Fibroblast of lung (primary cell): ENCODE results near the gene GMPR. TPM values are rescaled to one million over a fixed set of nuclear protein-coding genes. Genes with fewer than 3 reads are reported as not detected.

ENCODE experiments used
- DNase-seq, 2 donors: peaks; one replicate each; pipeline versions ENCODE4 v3.0.0 to v3.0.0-alpha.2; 2010; ENCODE audit warnings: low read depth in 2 of 2
- H2AFZ ChIP-seq: 2 replicates; pipeline ENCODE4 v1.5.1; 2012; ENCODE audit warnings: low read length, control low read depth, inconsistent platforms
- H3K27ac ChIP-seq: 2 replicates; pipeline ENCODE4 v1.5.1; 2011; ENCODE audit warnings: low read length, control low read depth; ENCODE audit not compliant: insufficient read depth
- H3K27me3 ChIP-seq: 2 replicates; pipeline ENCODE4 v1.5.1; 2011; ENCODE audit warnings: mild to moderate bottlenecking, low read length; ENCODE audit not compliant: control insufficient read depth, insufficient read depth
- H3K36me3 ChIP-seq: 2 replicates; pipeline ENCODE4 v1.5.1; 2011; ENCODE audit warnings: low read length; ENCODE audit not compliant: control insufficient read depth, insufficient read depth
- H3K4me1 ChIP-seq: 2 replicates; pipeline ENCODE4 v1.5.1; 2011; ENCODE audit warnings: low read length; ENCODE audit not compliant: control insufficient read depth, insufficient read depth; ENCODE audit errors: extremely low read depth
- H3K4me2 ChIP-seq: 2 replicates; pipeline ENCODE4 v1.5.1; 2011; ENCODE audit warnings: low read length, control low read depth; ENCODE audit not compliant: insufficient read depth; ENCODE audit errors: extremely low read depth
- H3K4me3 ChIP-seq, 4 experiments: fragments of 200-600 bp in 1 of 4; sonication (generic) in 1 of 4; replicated peaks in 1 of 4; 2 replicates each; pipeline ENCODE4 v1.5.1; 2011 to 2016; ENCODE audit warnings: low read length in 4 of 4, low read depth in 3 of 4, mild to moderate bottlenecking in 3 of 4, control low read depth in 2 of 4, inconsistent platforms in 1 of 4, mixed read lengths in 1 of 4; ENCODE audit not compliant: insufficient read depth in 1 of 4; ENCODE audit errors: control extremely low read depth in 1 of 4
- H3K79me2 ChIP-seq: 2 replicates; pipeline ENCODE4 v1.5.1; 2012; ENCODE audit warnings: mild to moderate bottlenecking, low read length, inconsistent platforms; ENCODE audit not compliant: control insufficient read depth, insufficient read depth
- H3K9ac ChIP-seq: 2 replicates; pipeline ENCODE4 v1.5.1; 2011; ENCODE audit warnings: mild to moderate bottlenecking, low read length, control low read depth; ENCODE audit not compliant: insufficient read depth
- H3K9me3 ChIP-seq: 2 replicates; pipeline ENCODE4 v1.5.1; 2012; ENCODE audit warnings: low read depth, low read length; ENCODE audit not compliant: control insufficient read depth, insufficient read depth
- H4K20me1 ChIP-seq: 2 replicates; pipeline ENCODE4 v1.5.1; 2011; ENCODE audit warnings: low read length; ENCODE audit not compliant: control insufficient read depth, insufficient read depth; ENCODE audit errors: extremely low read depth
- EZH2 ChIP-seq: IDR thresholded peaks from 2 replicates; pipeline ENCODE4 v1.5.1; 2012; ENCODE audit warnings: low read length, control low read depth, mild to moderate bottlenecking; ENCODE audit errors: missing control alignments
- polyA plus RNA-seq, 2 donors: library from polyadenylated mRNA; depleted of rRNA in 1 of 2; stranded (reverse) in 1 of 2; unstranded in 1 of 2; fragments of >200 nt; gene quantifications; 2 replicates each; pipeline ENCODE4 v1.2.1, GENCODE V29; 2011 to 2012; ENCODE audit warnings: missing spikeins in 1 of 2
- total RNA-seq: library from RNA; depleted of rRNA; stranded (reverse); fragments of >200 nt; gene quantifications from 2 replicates; pipeline ENCODE4 v1.2.1, GENCODE V29; 2014
- TF ChIP-seq, protein P1 (sequence below), 2 donors: IDR thresholded peaks in 1 of 2; conservative IDR thresholded peaks in 1 of 2; 1 replicate in 1 of 2; 2 replicates in 1 of 2; pipeline ENCODE4 v1.5.1; 2011 to 2012; ENCODE audit warnings: low read length in 2 of 2, control low read depth in 1 of 2, inconsistent platforms in 1 of 2, low read depth in 1 of 2, mild to moderate bottlenecking in 1 of 2

The GMPR gene
- total and polyA plus RNA-seq, 2 donors (not counting 1 experiment from before 2014, with no cell fraction given), result 13.2 to 16.4 TPM

DNA sequence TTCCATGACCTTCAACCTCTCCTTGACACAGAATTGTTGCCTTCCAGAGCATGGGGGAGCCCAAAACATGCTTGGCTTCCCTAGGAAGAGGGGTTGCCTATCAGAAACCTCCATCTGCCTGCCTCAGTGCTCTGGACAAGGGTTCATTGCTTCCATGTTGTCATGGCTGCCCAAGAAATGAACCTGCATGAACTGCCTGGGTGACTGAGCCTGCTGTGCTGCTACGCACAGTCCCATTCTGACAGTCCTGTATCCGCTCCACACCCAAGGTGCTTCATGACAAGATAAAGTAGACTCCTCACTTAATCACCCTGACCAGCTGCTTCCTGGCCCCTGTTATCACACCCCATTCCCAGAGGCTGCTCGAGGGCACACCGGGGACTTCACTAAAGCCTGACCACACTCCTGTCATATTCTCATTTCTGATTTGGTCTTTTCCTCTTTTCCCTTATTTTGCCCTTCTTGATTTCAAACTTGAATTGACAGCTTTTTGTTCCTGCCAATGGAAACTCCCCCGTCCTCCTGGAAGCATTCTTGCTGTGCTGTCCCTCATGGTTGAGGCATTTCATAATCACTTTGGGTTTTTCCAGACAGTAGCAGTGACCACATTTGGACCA lies 31.9 kb downstream of the GMPR start:
- Histone ChIP-seq H3K27me3 (no peaks in the 10 kb centered on the region), H3K4me3 (no peak overlapping the region), H3K27ac (no peak overlapping the region), H3K9me3 (no peaks in the 10 kb centered on the region), H2AFZ (no peak overlapping the region), H3K4me2 (no peak overlapping the region), H3K36me3 (no peaks in the 10 kb centered on the region), H3K79me2 (no peaks in the 10 kb centered on the region), H3K9ac (no peak overlapping the region), H3K4me1 (no peaks in the 10 kb centered on the region), H4K20me1 (no peaks in the 10 kb centered on the region)
- DNase-seq, result peak in 1 of 2 donors; percentile 17
- no peak for TF ChIP-seq EZH2
- TF ChIP-seq, protein P1, sequence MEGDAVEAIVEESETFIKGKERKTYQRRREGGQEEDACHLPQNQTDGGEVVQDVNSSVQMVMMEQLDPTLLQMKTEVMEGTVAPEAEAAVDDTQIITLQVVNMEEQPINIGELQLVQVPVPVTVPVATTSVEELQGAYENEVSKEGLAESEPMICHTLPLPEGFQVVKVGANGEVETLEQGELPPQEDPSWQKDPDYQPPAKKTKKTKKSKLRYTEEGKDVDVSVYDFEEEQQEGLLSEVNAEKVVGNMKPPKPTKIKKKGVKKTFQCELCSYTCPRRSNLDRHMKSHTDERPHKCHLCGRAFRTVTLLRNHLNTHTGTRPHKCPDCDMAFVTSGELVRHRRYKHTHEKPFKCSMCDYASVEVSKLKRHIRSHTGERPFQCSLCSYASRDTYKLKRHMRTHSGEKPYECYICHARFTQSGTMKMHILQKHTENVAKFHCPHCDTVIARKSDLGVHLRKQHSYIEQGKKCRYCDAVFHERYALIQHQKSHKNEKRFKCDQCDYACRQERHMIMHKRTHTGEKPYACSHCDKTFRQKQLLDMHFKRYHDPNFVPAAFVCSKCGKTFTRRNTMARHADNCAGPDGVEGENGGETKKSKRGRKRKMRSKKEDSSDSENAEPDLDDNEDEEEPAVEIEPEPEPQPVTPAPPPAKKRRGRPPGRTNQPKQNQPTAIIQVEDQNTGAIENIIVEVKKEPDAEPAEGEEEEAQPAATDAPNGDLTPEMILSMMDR (conservative IDR thresholded peaks at IDR 0.05 in 1 of 2, IDR thresholded peaks at IDR 0.05 in 1 of 2; ENCODE audit: low read depth in 1 of 2, low read length in 2 of 2), result no peak

DNA sequence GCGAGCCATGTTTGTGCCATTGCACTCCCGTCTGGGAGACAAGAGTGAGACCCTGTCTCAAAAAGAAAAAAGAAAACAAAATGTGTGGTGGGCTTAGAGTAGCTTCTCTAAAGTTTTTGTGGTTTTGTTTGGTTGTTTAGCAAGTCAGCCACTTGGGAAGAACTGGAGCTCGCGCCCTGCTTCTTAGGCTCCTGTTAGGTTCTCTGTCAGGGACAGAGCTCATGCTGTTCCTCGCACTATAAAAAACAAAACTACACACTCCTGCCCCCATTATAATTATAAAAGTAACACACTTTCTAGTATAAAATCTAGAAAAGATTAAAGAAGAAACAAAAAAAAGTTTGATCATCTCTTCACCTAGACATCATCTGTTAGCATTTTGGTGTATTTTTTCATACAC lies 33.0 kb downstream of the GMPR start:
- H4K20me1 ChIP-seq, result no peaks in the 10 kb centered on the region
- no peak overlapping the region for H3K27ac ChIP-seq
- DNase-seq, result no peak

DNA sequence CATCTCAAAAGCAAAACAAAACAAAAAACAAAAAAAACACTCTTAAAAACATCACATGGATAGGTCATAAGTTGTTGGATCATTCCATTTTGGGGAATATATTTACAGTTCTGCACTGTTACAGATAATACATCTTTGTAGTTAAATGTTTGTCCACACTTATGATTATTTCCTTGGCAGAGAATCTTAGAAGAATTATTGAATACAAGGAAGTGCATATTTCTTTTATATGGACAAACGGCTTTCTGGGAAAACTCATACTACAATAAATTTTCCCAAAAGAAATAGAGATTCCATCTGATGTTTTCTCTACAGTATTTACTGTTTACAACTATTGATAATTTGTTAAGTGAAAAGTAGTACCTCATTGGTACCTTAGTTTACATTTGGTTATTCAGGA lies 33.8 kb downstream of the GMPR start:
- H3K27me3 ChIP-seq, result no peaks in the 10 kb centered on the region
- no peak overlapping the region for H2AFZ ChIP-seq
- H3K4me2 ChIP-seq, result no peak overlapping the region
- DNase-seq, result no peak
- no peak overlapping the region for H3K4me3 ChIP-seq
- no peaks in the 10 kb centered on the region for H3K9me3 ChIP-seq
- no peaks in the 10 kb centered on the region for H3K36me3 ChIP-seq
- H3K4me1 ChIP-seq, result peaks cover under 1% of the 10 kb centered on the region
- H3K27ac ChIP-seq, result no peak overlapping the region
- H3K79me2 ChIP-seq, result no peaks in the 10 kb centered on the region
- TF ChIP-seq, protein P1 (conservative IDR thresholded peaks at IDR 0.05 in 1 of 2, IDR thresholded peaks at IDR 0.05 in 1 of 2; ENCODE audit: low read depth in 1 of 2, low read length in 2 of 2), result no peak
- TF ChIP-seq EZH2, result no peak
- no peaks in the 10 kb centered on the region for H4K20me1 ChIP-seq
- no peak overlapping the region for H3K9ac ChIP-seq

More for the DNA sequence above, 33.0 kb downstream of the GMPR start:
- TF ChIP-seq EZH2, result no peak
- TF ChIP-seq, protein P1 (conservative IDR thresholded peaks at IDR 0.05 in 1 of 2, IDR thresholded peaks at IDR 0.05 in 1 of 2; ENCODE audit: low read depth in 1 of 2, low read length in 2 of 2), result no peak
- Histone ChIP-seq H2AFZ (no peak overlapping the region), H3K4me1 (no peaks in the 10 kb centered on the region), H3K9me3 (no peaks in the 10 kb centered on the region), H3K27me3 (no peaks in the 10 kb centered on the region), H3K4me3 (no peak overlapping the region), H3K36me3 (no peaks in the 10 kb centered on the region), H3K79me2 (no peaks in the 10 kb centered on the region), H3K9ac (no peak overlapping the region), H3K4me2 (no peak overlapping the region)
